Activated CD4-positive, alpha-beta T cell treated with anti-CD3 and anti-CD28 coated beads, Interleukin-2, amount 50 U/mL, for 24 hours (primary cell): ENCODE data around the gene STON2.
A peak's percentile ranks its signal among the peaks of the same experiment; 100 is the strongest.

ENCODE experiments used
- DNase-seq, 2 donors: peaks; one replicate each; pipeline ENCODE4 v3.0.0-alpha.2; 2020; ENCODE audit warnings: low read depth in 1 of 2, low spot score in 1 of 2

Gene STON2

GRCh38 chr14:81305743-81306142 lies 94.4 kb downstream of the STON2 start:
- no peak for DNase-seq

GRCh38 chr14:81305065-81305464 lies 95.1 kb downstream of the STON2 start:
- DNase-seq = no peak

GRCh38 chr14:81303258-81303935 lies 96.7 kb downstream of the STON2 start:
- peak in 1 of 2 donors; percentile 3 for DNase-seq

GRCh38 chr14:81302638-81303037 lies 97.5 kb downstream of the STON2 start:
- DNase-seq = no peak

- DNase-seq = no peak
Observed at GRCh38 chr14:81301813-81302212, 98.3 kb downstream of the STON2 start.

GRCh38 chr14:81301371-81301770 lies 98.8 kb downstream of the STON2 start:
- DNase-seq = no peak

GRCh38 chr14:81298911-81299310 lies 101.2 kb downstream of the STON2 start:
- no peak for DNase-seq

- no peak for DNase-seq
Observed at GRCh38 chr14:81298122-81298521, 102.0 kb downstream of the STON2 start.

GRCh38 chr14:81295958-81296923 lies 103.9 kb downstream of the STON2 start:
- no peak for DNase-seq

- DNase-seq = no peak
Observed at GRCh38 chr14:81289516-81289915, 110.6 kb downstream of the STON2 start.

- no peak for DNase-seq
Observed at GRCh38 chr14:81286574-81287370, 113.4 kb downstream of the STON2 start.

- no peak for DNase-seq
Observed at GRCh38 chr14:81285245-81285644, 114.9 kb downstream of the STON2 start.

- DNase-seq = no peak
Observed at GRCh38 chr14:81281332-81281731, 118.8 kb downstream of the STON2 start.

GRCh38 chr14:81280136-81280791 lies 119.9 kb downstream of the STON2 start:
- DNase-seq = no peak

- DNase-seq = no peak
Observed at GRCh38 chr14:81277096-81277495, 123.0 kb downstream of the STON2 start.

- no peak for DNase-seq
Observed at GRCh38 chr14:81276073-81277069, 123.8 kb downstream of the STON2 start.

- DNase-seq = no peak
Observed at GRCh38 chr14:81275305-81276072, 124.6 kb downstream of the STON2 start.

GRCh38 chr14:81273961-81274575 lies 126.1 kb downstream of the STON2 start:
- no peak for DNase-seq

GRCh38 chr14:81273521-81273920 lies 126.6 kb downstream of the STON2 start:
- DNase-seq = no peak
